ENCODE measurements around the gene EXOG. TPM values are rescaled to one million over a fixed set of nuclear protein-coding genes. Genes with fewer than 3 reads are reported as not detected.

EXOG gene
- polyA plus RNA-seq, 3 donors: 1.6 to 5.4 (median 2.4) TPM

- no peaks in the 10 kb centered on the region for H3K79me2 ChIP-seq (ENCODE audit: insufficient read depth, low read length)
- H3K4me3 ChIP-seq (replicated peaks in 1 of 3; ENCODE audit: low read depth in 2 of 3, low read length in 3 of 3): no peak overlapping the region
- H3K27ac ChIP-seq (ENCODE audit: low read depth in 1 of 2, low read length in 2 of 2): no peak overlapping the region
- Mint-ChIP-seq H3K27me3 (ENCODE audit: low read depth in 3 of 3) (peaks cover 0 to 6% (median 3%) of the 10 kb centered on the region in 3 donors), H3K36me3 (no peaks in the 10 kb centered on the region), H3K4me3 (no peak overlapping the region), H3K4me1 (peaks cover 4% of the 10 kb centered on the region), H3K27ac (no peak overlapping the region), H3K9me3 (peaks cover 0 to 13% (median 8%) of the 10 kb centered on the region in 7 donors)
- no peak overlapping the region for H3K4me2 ChIP-seq (replicated peaks; ENCODE audit: extremely low read depth, low read length, poor library complexity, severe bottlenecking)
- no peaks in the 10 kb centered on the region for H3K4me1 ChIP-seq (ENCODE audit: control insufficient read depth in 1 of 2, insufficient read depth in 2 of 2, low read length in 2 of 2)
- H3K9ac ChIP-seq (ENCODE audit: insufficient read depth, low read length, poor library complexity, severe bottlenecking): no peak overlapping the region
- intact Hi-C loops (cut with micrococcal nuclease): no loop called here
- no peak for TF ChIP-seq CTCF (IDR thresholded peaks at IDR 0.05)
- whole genome bisulfite sequencing (ENCODE audit: insufficient coverage): 89% methylated on average over 15 of the region's 18 CpGs
- DNase-seq: no peak
- no peak overlapping the region for H2AFZ ChIP-seq (ENCODE audit: insufficient read depth, low read depth, low read length, poor library complexity, severe bottlenecking)
- H3K27me3 ChIP-seq (ENCODE audit: control insufficient read depth in 2 of 2, insufficient read depth in 2 of 2, low read length in 2 of 2): no peaks in the 10 kb centered on the region
- no peaks in the 10 kb centered on the region for H4K20me1 ChIP-seq (ENCODE audit: insufficient read depth, low read length)
- peaks cover 0 to 4% of the 10 kb centered on the region in 2 donors for H3K9me3 ChIP-seq (replicated peaks in 1 of 2; ENCODE audit: control insufficient read depth in 1 of 2, insufficient read depth in 1 of 2, low read length in 2 of 2)
- no peaks in the 10 kb centered on the region for H3K36me3 ChIP-seq (replicated peaks in 1 of 2; ENCODE audit: control insufficient read depth in 1 of 2, insufficient read depth in 2 of 2, low read length in 2 of 2)
These were observed 79.2 kb downstream of the EXOG start for GRCh38 chr3:38575279-38575843.

Small RNA genes lying within 50 kb of the gene (small RNA-seq; reads per million reads assigned to genes)
- gene RF00019 (ENCODE audit: insufficient read length, low read depth): not detected

Other genes starting within 250 kb of the EXOG start
- under 1 TPM in 1 of 3 donors, not detected in 2; 0.19 TPM for gene SLC22A13, start 230.5 kb upstream of the EXOG start, polyA plus RNA-seq
- under 1 TPM in 1 of 3 donors, not detected in 2; 0.45 TPM for gene SLC22A14, start 214.0 kb upstream of the EXOG start, polyA plus RNA-seq
- under 1 TPM; 0.60 to 1.00 (median 0.74) TPM for gene XYLB, start 149.6 kb upstream of the EXOG start, polyA plus RNA-seq
- under 1 TPM in 2 of 3 donors, not detected in 1; 0.15 to 0.41 TPM for gene ACVR2B, start 42.5 kb upstream of the EXOG start, polyA plus RNA-seq
- gene SCN5A, start 153.3 kb downstream of the EXOG start, polyA plus RNA-seq: not detected